Naive thymus-derived CD4-positive, alpha-beta T cell (primary cell): ENCODE results near the gene PSD4. TPM values are rescaled to one million over a fixed set of nuclear protein-coding genes. Genes with fewer than 3 reads are reported as not detected.

Experiments
- ATAC-seq: fragments of 150-1000 bp; cut with Tn5 transposase; 2 replicates; pipeline ENCODE4 v1.10.0; 2021; ENCODE audit warnings: mild to moderate bottlenecking, moderate library complexity
- CTCF ChIA-PET: fragments of 350-600 bp; sonication (Branson Sonifier 250); formaldehyde crosslinking; loops from one replicate; lab custom pipeline; 2021; ENCODE audit warnings: antibody characterized with exemption; lab: Charles Lee
- POLR2A ChIA-PET: fragments of 350-600 bp; sonication (Branson Sonifier 250); formaldehyde crosslinking; loops from one replicate; lab custom pipeline; 2021; ENCODE audit warnings: antibody characterized with exemption, inconsistent platforms; lab: Charles Lee
- DNase-seq, 9 donors: peaks; one replicate each; pipeline versions ENCODE4 v3.0.0 to v3.0.0-alpha.2; 2020 to 2022; ENCODE audit warnings: mixed read lengths in 1 of 9
- H3K27ac ChIP-seq: one replicate; pipeline ENCODE4 v1.7.0; 2013; ENCODE audit warnings: mild to moderate bottlenecking, low read depth, low read length, moderate library complexity
- H3K27me3 ChIP-seq, 2 donors: one replicate each; pipeline ENCODE4 v1.7.0; 2013; ENCODE audit warnings: low read length in 2 of 2, mild to moderate bottlenecking in 2 of 2, moderate library complexity in 2 of 2; ENCODE audit not compliant: control insufficient read depth in 2 of 2, insufficient read depth in 2 of 2
- H3K36me3 ChIP-seq, 3 experiments: 1 replicate in 2 of 3; 2 replicates in 1 of 3; pipeline ENCODE4 v1.7.0; 2013; ENCODE audit warnings: low read length in 3 of 3, mild to moderate bottlenecking in 3 of 3, moderate library complexity in 1 of 3; ENCODE audit not compliant: insufficient read depth in 3 of 3, control insufficient read depth in 2 of 3
- H3K4me1 ChIP-seq, 2 donors: one replicate each; pipeline ENCODE4 v1.7.0; 2013; ENCODE audit warnings: low read length in 2 of 2, mild to moderate bottlenecking in 2 of 2, moderate library complexity in 1 of 2; ENCODE audit not compliant: control insufficient read depth in 2 of 2, insufficient read depth in 2 of 2
- H3K4me3 ChIP-seq: 2 replicates; pipeline ENCODE4 v1.7.0; 2013; ENCODE audit warnings: mild to moderate bottlenecking, low read length
- H3K9me3 ChIP-seq, 3 experiments: 1 replicate in 2 of 3; 2 replicates in 1 of 3; pipeline ENCODE4 v1.7.0; 2013; ENCODE audit warnings: low read length in 3 of 3; ENCODE audit not compliant: control insufficient read depth in 2 of 3
- H3K27ac Mint-ChIP-seq, 9 donors: one replicate each; pipeline ENCODE4 v1.8.0; 2020 to 2022; ENCODE audit warnings: mixed read lengths in 9 of 9, mild to moderate bottlenecking in 8 of 9, moderate library complexity in 5 of 9, inconsistent platforms in 2 of 9
- H3K27me3 Mint-ChIP-seq, 5 donors: one replicate each; pipeline ENCODE4 v1.8.0; 2021 to 2022; ENCODE audit warnings: mixed read lengths in 5 of 5, mild to moderate bottlenecking in 1 of 5
- H3K36me3 Mint-ChIP-seq, 5 donors: one replicate each; pipeline ENCODE4 v1.8.0; 2020 to 2022; ENCODE audit warnings: mixed read lengths in 5 of 5, mild to moderate bottlenecking in 3 of 5, inconsistent platforms in 1 of 5
- H3K4me1 Mint-ChIP-seq, 7 donors: one replicate each; pipeline ENCODE4 v1.8.0; 2020 to 2022; ENCODE audit warnings: mixed read lengths in 7 of 7, mild to moderate bottlenecking in 3 of 7, inconsistent platforms in 1 of 7
- H3K4me3 Mint-ChIP-seq, 10 donors: one replicate each; pipeline ENCODE4 v1.8.0; 2020 to 2022; ENCODE audit warnings: mild to moderate bottlenecking in 10 of 10, mixed read lengths in 10 of 10, moderate library complexity in 6 of 10, inconsistent platforms in 2 of 10
- H3K9me3 Mint-ChIP-seq, 11 donors: one replicate each; pipeline ENCODE4 v1.8.0; 2020 to 2022; ENCODE audit warnings: mixed read lengths in 11 of 11, mild to moderate bottlenecking in 4 of 11, inconsistent platforms in 1 of 11, moderate library complexity in 1 of 11
- intact Hi-C, 2 donors: fragments of 100-400 bp; cut with micrococcal nuclease; formaldehyde crosslinking; loops; one replicate each; pipeline ENCODE4 v1.15.1; 2023
- polyA plus RNA-seq, 2 donors: library from polyadenylated mRNA; unstranded; fragments of 300-500 nt; fragmentation: Illumina TruSeq; gene quantifications; one replicate each; pipeline ENCODE4 v1.2.3, GENCODE V29; 2021
- total RNA-seq, 6 experiments: library from RNA in 5 of 6; stranded (reverse) in 5 of 6; gene quantifications; 1 replicate in 5 of 6; 2 replicates in 1 of 6; pipeline ENCODE4 v1.2.3 and lab custom pipeline; 2021 to 2026

PSD4 gene
- total and polyA plus RNA-seq, 7 experiments from 2014 or later, result 28.0 to 399 (median 112) TPM

- H3K4me1 ChIP-seq, result peaks cover 52 to 74% of the 10 kb centered on the region in 2 donors
- no peaks in the 10 kb centered on the region for H3K27me3 ChIP-seq
- H3K36me3 ChIP-seq, result peaks cover 3 to 62% (median 6%) of the 10 kb centered on the region in 3 experiments
- CTCF ChIA-PET, result interaction anchor here (1.0 to 5.3 kb wide), 2 partner anchors 7 to 47 kb away, joined by 4 to 105 read pairs; no protein-coding TSS in a partner anchor
- peak overlapping the region; percentile 52 for H3K27ac ChIP-seq
- Mint-ChIP-seq H3K4me1 (peaks cover 74 to 94% (median 87%) of the 10 kb centered on the region in 7 donors), H3K36me3 (peaks cover 10 to 45% (median 26%) of the 10 kb centered on the region in 5 donors), H3K9me3 (no peaks in the 10 kb centered on the region), H3K4me3 (peak overlapping the region in 8 of 10 donors; percentile 33 to 97 (median 66)), H3K27me3 (no peaks in the 10 kb centered on the region), H3K27ac (peak overlapping the region in 8 of 9 donors; percentile 68 to 96 (median 90))
- H3K9me3 ChIP-seq, result no peaks in the 10 kb centered on the region
- DNase-seq, result no peak
- no peak overlapping the region for H3K4me3 ChIP-seq
- POLR2A ChIA-PET, result interaction anchor here (1.4 to 2.7 kb wide), 2 partner anchors 10 to 46 kb away, joined by 4 to 16 read pairs; partner anchors contain the start of gene PSD4
- intact Hi-C loops, result loop anchor here in 1 of 2 donors (5.0 kb wide), 1 partner anchor 197 kb away; no protein-coding TSS in a partner anchor
- no peak for ATAC-seq
These were observed 10.9 kb downstream of the PSD4 start for GRCh38 chr2:113184531-113185230.

GRCh38 chr2:113185664-113186432 is 12.1 kb downstream of the PSD4 start:
- Mint-ChIP-seq H3K27ac (peak overlapping the region; percentile 1 to 96 (median 90)), H3K27me3 (no peaks in the 10 kb centered on the region), H3K4me1 (peaks cover 66 to 93% (median 87%) of the 10 kb centered on the region in 7 donors), H3K36me3 (peaks cover 10 to 39% (median 27%) of the 10 kb centered on the region in 5 donors), H3K9me3 (no peaks in the 10 kb centered on the region), H3K4me3 (peak overlapping the region in 9 of 10 donors; percentile 7 to 97 (median 35))
- Histone ChIP-seq H3K4me3 (no peak overlapping the region), H3K4me1 (peaks cover 41 to 63% of the 10 kb centered on the region in 2 donors), H3K27me3 (no peaks in the 10 kb centered on the region), H3K36me3 (peaks cover 3 to 66% (median 6%) of the 10 kb centered on the region in 3 experiments), H3K27ac (peak overlapping the region; percentile 52), H3K9me3 (no peaks in the 10 kb centered on the region)
- DNase-seq (no peak), ATAC-seq (no peak)
- intact Hi-C loops, result no loop called here
- POLR2A ChIA-PET, result no interaction called here
- CTCF ChIA-PET, result no interaction called here

- peaks cover 10 to 34% (median 27%) of the 10 kb centered on the region in 5 donors for H3K36me3 Mint-ChIP-seq
- POLR2A ChIA-PET, result no interaction called here
- no peak for ATAC-seq
- Histone ChIP-seq H3K4me1 (peaks cover 35 to 57% of the 10 kb centered on the region in 2 donors), H3K36me3 (peaks cover 6 to 72% (median 6%) of the 10 kb centered on the region in 3 experiments), H3K9me3 (no peaks in the 10 kb centered on the region), H3K27ac (peak overlapping the region; percentile 52), H3K27me3 (no peaks in the 10 kb centered on the region), H3K4me3 (no peak overlapping the region)
- no peak for DNase-seq
- peak overlapping the region; percentile 1 to 96 (median 89) for H3K27ac Mint-ChIP-seq
- no peaks in the 10 kb centered on the region for H3K27me3 Mint-ChIP-seq
- CTCF ChIA-PET, result no interaction called here
- H3K4me3 Mint-ChIP-seq, result peak overlapping the region in 8 of 10 donors; percentile 0 to 97 (median 27)
- intact Hi-C loops, result no loop called here
- peaks cover 61 to 91% (median 82%) of the 10 kb centered on the region in 7 donors for H3K4me1 Mint-ChIP-seq
- no peaks in the 10 kb centered on the region for H3K9me3 Mint-ChIP-seq
These were observed 12.6 kb downstream of the PSD4 start for GRCh38 chr2:113186433-113186796.

GRCh38 chr2:113187771-113188170 is 14.0 kb downstream of the PSD4 start:
- CTCF ChIA-PET, result interaction anchor here (1.1 to 2.2 kb wide), 2 partner anchors 12 to 48 kb away, joined by 3 to 5 read pairs; no protein-coding TSS in a partner anchor
- Histone ChIP-seq H3K27me3 (no peaks in the 10 kb centered on the region), H3K4me1 (peaks cover 28 to 43% of the 10 kb centered on the region in 2 donors), H3K9me3 (no peaks in the 10 kb centered on the region), H3K27ac (peak overlapping the region; percentile 28), H3K36me3 (peaks cover 11 to 72% (median 12%) of the 10 kb centered on the region in 3 experiments), H3K4me3 (no peak overlapping the region)
- ATAC-seq (no peak), DNase-seq (no peak)
- peaks cover 50 to 77% (median 70%) of the 10 kb centered on the region in 7 donors for H3K4me1 Mint-ChIP-seq
- no peaks in the 10 kb centered on the region for H3K27me3 Mint-ChIP-seq
- H3K9me3 Mint-ChIP-seq, result no peaks in the 10 kb centered on the region
- POLR2A ChIA-PET, result interaction anchor here (1.7 kb wide), 1 partner anchor 9 kb away, joined by 4 read pairs; no protein-coding TSS in a partner anchor
- peaks cover 10 to 32% (median 22%) of the 10 kb centered on the region in 5 donors for H3K36me3 Mint-ChIP-seq
- intact Hi-C loops, result loop anchor here in 1 of 2 donors (1.0 kb wide), 1 partner anchor 11 kb away; no protein-coding TSS in a partner anchor
- peak overlapping the region in 8 of 9 donors; percentile 26 to 90 (median 84) for H3K27ac Mint-ChIP-seq
- H3K4me3 Mint-ChIP-seq, result peak overlapping the region in 6 of 10 donors; percentile 7 to 61 (median 40)

GRCh38 chr2:113190871-113191270 is 17.1 kb downstream of the PSD4 start:
- ChIA-PET POLR2A (interaction anchor here (1.0 kb wide), 1 partner anchor 34 kb away, joined by 3 read pairs; no protein-coding TSS in a partner anchor), CTCF (interaction anchor here (17.9 kb wide), 1 partner anchor 50 kb away, joined by 356 read pairs; no protein-coding TSS in a partner anchor)
- peaks cover 12 to 36% (median 22%) of the 10 kb centered on the region in 5 donors for H3K36me3 Mint-ChIP-seq
- peaks cover 27 to 75% (median 50%) of the 10 kb centered on the region in 7 donors for H3K4me1 Mint-ChIP-seq
- H3K9me3 Mint-ChIP-seq, result no peaks in the 10 kb centered on the region
- no peaks in the 10 kb centered on the region for H3K27me3 ChIP-seq
- H3K4me1 ChIP-seq, result peaks cover 5 to 21% of the 10 kb centered on the region in 2 donors
- no peak for DNase-seq
- H3K4me3 Mint-ChIP-seq, result no peak overlapping the region
- H3K9me3 ChIP-seq, result no peaks in the 10 kb centered on the region
- no peak overlapping the region for H3K4me3 ChIP-seq
- H3K27me3 Mint-ChIP-seq, result no peaks in the 10 kb centered on the region
- H3K27ac Mint-ChIP-seq, result peak overlapping the region in 8 of 9 donors; percentile 66 to 90 (median 81)
- intact Hi-C loops, result no loop called here
- peaks cover 17 to 74% (median 24%) of the 10 kb centered on the region in 3 experiments for H3K36me3 ChIP-seq
- ATAC-seq, result no peak
- H3K27ac ChIP-seq, result no peak overlapping the region
